22Rv1 (cell line): ENCODE measurements around the gene DCDC2C.

Source experiments
- CTCF ChIP-seq: fragments of 450-650 bp; IDR thresholded peaks from 2 replicates; pipeline ENCODE4 v1.5.1; 2017; ENCODE audit warnings: mild to moderate bottlenecking
- ZFX ChIP-seq: fragments of 450-650 bp; IDR thresholded peaks from 2 replicates; pipeline ENCODE4 v1.6.1; 2017; ENCODE audit warnings: antibody characterized with exemption, borderline replicate concordance

- TF ChIP-seq CTCF (no peak), ZFX (no peak)
These were observed 144.2 kb downstream of the DCDC2C start for GRCh38 chr2:3847397-3848052.
